Measurements from ENCODE around the gene MFSD2A. TPM values are rescaled to one million over a fixed set of nuclear protein-coding genes. Genes with fewer than 3 reads are reported as not detected.

The MFSD2A gene
- total RNA-seq, 1 donor from 2014 or later: 3.3 TPM

- no peak overlapping the region for H3K4me2 ChIP-seq (ENCODE audit: low read length)
- peaks cover 14% of the 10 kb centered on the region for H3K4me1 ChIP-seq (ENCODE audit: insufficient read depth, low read length)
- Mint-ChIP-seq H3K9me3 (ENCODE audit: unreplicated experiment) (no peaks in the 10 kb centered on the region), H3K27me3 (ENCODE audit: low read depth, unreplicated experiment) (no peaks in the 10 kb centered on the region), H3K4me3 (ENCODE audit: unreplicated experiment) (no peak overlapping the region), H3K36me3 (ENCODE audit: low read depth, unreplicated experiment) (no peaks in the 10 kb centered on the region), H3K4me1 (ENCODE audit: low read depth, unreplicated experiment) (peaks cover 4% of the 10 kb centered on the region), H3K27ac (ENCODE audit: unreplicated experiment) (no peak overlapping the region)
- H4K20me1 ChIP-seq (ENCODE audit: insufficient read depth, low read length): no peaks in the 10 kb centered on the region
- FAIRE-seq (no peak), DNase-seq (ENCODE audit: low read depth) (no peak)
- no peaks in the 10 kb centered on the region for H3K36me3 ChIP-seq (ENCODE audit: insufficient read depth, low read length)
- no peak overlapping the region for H3K27ac ChIP-seq (ENCODE audit: low read depth, low read length)
- no peaks in the 10 kb centered on the region for H3K79me2 ChIP-seq (ENCODE audit: insufficient read depth, low read length)
- TF ChIP-seq EZH2 (IDR thresholded peaks at IDR 0.05; ENCODE audit: insufficient read depth, low read length) (no peak), CTCF (IDR thresholded peaks at IDR 0.05; ENCODE audit: insufficient read depth, low read depth, low read length) (no peak)
- no peaks in the 10 kb centered on the region for H3K9me3 ChIP-seq (ENCODE audit: insufficient read depth, low read depth, low read length)
- H2AFZ ChIP-seq (ENCODE audit: low read depth, low read length): no peak overlapping the region
- H3K9ac ChIP-seq (ENCODE audit: low read length): no peak overlapping the region
- H3K4me3 ChIP-seq (ENCODE audit: insufficient read depth, low read depth, low read length): no peak overlapping the region
- no peaks in the 10 kb centered on the region for H3K27me3 ChIP-seq (ENCODE audit: insufficient read depth, low read length)
Observed at GRCh38 chr1:40017951-40018575, 63.1 kb downstream of the MFSD2A start.

Other genes with a start within 250 kb of the MFSD2A start
- 33.1 and 33.7 TPM in 2 replicates for gene PPIE, start 216.3 kb upstream of the MFSD2A start, total RNA-seq
- 0.24 and 0.36 TPM in 2 replicates for gene OXCT2, start 183.8 kb upstream of the MFSD2A start, total RNA-seq
- 0.16 TPM in 1 of 2 replicates, not detected in the other for gene BMP8B, start 166.3 kb upstream of the MFSD2A start, total RNA-seq
- 19.2 and 21.9 TPM in 2 replicates for gene TRIT1, start 71.6 kb upstream of the MFSD2A start, total RNA-seq
- gene MYCL, start 53.2 kb upstream of the MFSD2A start, total RNA-seq: 3.3 and 3.8 TPM in 2 replicates
- 929 and 930 TPM in 2 replicates for gene CAP1, start 85.6 kb downstream of the MFSD2A start, total RNA-seq
- gene PPT1, start 142.1 kb downstream of the MFSD2A start, total RNA-seq: 33.1 and 37.0 TPM in 2 replicates
- gene RLF, start 206.2 kb downstream of the MFSD2A start, total RNA-seq: 15.0 and 15.4 TPM in 2 replicates

Measured in astrocyte (in vitro differentiated cells and primary cell).